Dedifferentiated amniotic fluid mesenchymal stem cell (primary cell): ENCODE measurements around the gene ELOVL3.
"Not testable (repeated sequence)": the region's sequence is repeated elsewhere in the genome, so short reads cannot be mapped to it uniquely, and the experiment has no call there.

Experiments used
- DNase-seq: peaks from one replicate; pipeline ENCODE4 v3.0.0-alpha.2; 2016; ENCODE audit errors: extremely low spot score

ELOVL3 gene

GRCh38 chr10:102225646-102226541, at the start of gene ELOVL3:
ELOVL3 (plus strand) TSS chr10:102226299; CDS start chr10:102226549, 250 bp downstream.
- DNase-seq = peak; percentile 94

- DNase-seq = no peak
Observed at GRCh38 chr10:102184606-102185005, 41.5 kb upstream of the ELOVL3 start.

GRCh38 chr10:102185272-102185671, 40.8 kb upstream of the ELOVL3 start:
- DNase-seq = no peak

- no peak for DNase-seq
Observed at GRCh38 chr10:102185811-102186527, 40.1 kb upstream of the ELOVL3 start.

- no peak for DNase-seq
Observed at GRCh38 chr10:102188298-102188940, 37.7 kb upstream of the ELOVL3 start.

- DNase-seq = not testable (repeated sequence)
Observed at GRCh38 chr10:102188941-102189898, 36.9 kb upstream of the ELOVL3 start.

- DNase-seq = no peak
Observed at GRCh38 chr10:102191956-102192355, 34.1 kb upstream of the ELOVL3 start.

GRCh38 chr10:102195296-102195870, 30.7 kb upstream of the ELOVL3 start:
- no peak for DNase-seq

- no peak for DNase-seq
Observed at GRCh38 chr10:102196893-102197292, 29.2 kb upstream of the ELOVL3 start.

GRCh38 chr10:102198027-102198426, 28.1 kb upstream of the ELOVL3 start:
- DNase-seq = no peak

GRCh38 chr10:102200751-102201640, 25.1 kb upstream of the ELOVL3 start:
- no peak for DNase-seq

- no peak for DNase-seq
Observed at GRCh38 chr10:102202386-102202785, 23.7 kb upstream of the ELOVL3 start.

- DNase-seq = peak; percentile 28
Observed at GRCh38 chr10:102208311-102209035, 17.6 kb upstream of the ELOVL3 start.

- no peak for DNase-seq
Observed at GRCh38 chr10:102211615-102212299, 14.3 kb upstream of the ELOVL3 start.

- DNase-seq = not testable (repeated sequence)
Observed at GRCh38 chr10:102213599-102213998, 12.5 kb upstream of the ELOVL3 start.

GRCh38 chr10:102219370-102219769, 6.7 kb upstream of the ELOVL3 start:
- DNase-seq = no peak

GRCh38 chr10:102220612-102221011, 5.5 kb upstream of the ELOVL3 start:
- DNase-seq = no peak

- no peak for DNase-seq
Observed at GRCh38 chr10:102222797-102223196, 3.3 kb upstream of the ELOVL3 start.

GRCh38 chr10:102226542-102226870, 407 bp downstream of the ELOVL3 start:
- no peak for DNase-seq
